Prostate gland (tissue), 2 donors: ENCODE results near the gene ARL4A.

Source experiments
- CTCF ChIP-seq, 4 experiments: fragments of 200-600 bp in 2 of 4; fragments of 450-650 bp in 2 of 4; sonication (generic) in 2 of 4; IDR thresholded peaks; 1 replicate in 3 of 4; 2 replicates in 1 of 4; pipeline ENCODE4 v1.5.1; 2016 to 2019; ENCODE audit warnings: antibody characterized with exemption in 4 of 4, mild to moderate bottlenecking in 2 of 4, moderate library complexity in 2 of 4
- POLR2A ChIP-seq: fragments of 450-650 bp; IDR thresholded peaks from one replicate; pipeline ENCODE4 v1.6.1; 2016; ENCODE audit warnings: antibody characterized with exemption, mild to moderate bottlenecking
- POLR2AphosphoS5 ChIP-seq: sonication (generic); formaldehyde crosslinking; IDR thresholded peaks from one replicate; pipeline ENCODE4 v1.6.1; 2017; ENCODE audit warnings: antibody characterized with exemption

DNA sequence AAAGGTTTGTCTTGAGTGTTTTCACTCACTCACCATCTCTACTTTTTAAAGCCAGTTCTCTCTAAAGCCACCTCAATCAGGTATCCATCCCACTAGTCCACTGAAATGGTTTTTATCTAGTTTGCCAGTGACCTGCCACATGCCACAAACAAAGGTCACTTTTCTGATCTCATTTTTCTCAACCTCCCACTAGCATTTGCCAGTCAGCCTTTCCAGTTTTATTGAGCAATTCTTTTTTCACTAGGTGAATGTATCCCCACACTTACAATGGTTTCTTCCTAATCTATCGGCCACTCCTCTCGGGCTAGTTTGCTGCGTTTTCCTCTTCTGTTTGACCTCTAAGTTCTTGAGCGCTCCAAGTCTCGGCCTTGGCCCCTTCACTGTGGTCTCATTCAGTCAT, 44.9 kb upstream of the ARL4A start:
- no peak for TF ChIP-seq CTCF (IDR thresholded peaks at IDR 0.05)
- no peak for TF ChIP-seq POLR2A
- no peak for TF ChIP-seq POLR2AphosphoS5
